ENCODE measurements around the gene DDX27. TPM values are rescaled to one million over a fixed set of nuclear protein-coding genes. Genes with fewer than 3 reads are reported as not detected.

DDX27 gene
- total and polyA plus RNA-seq, 4 experiments from 2014 or later: 21.6 to 60.4 (median 53.7) TPM

GRCh38 chr20:49275636-49276035 lies 56.4 kb downstream of the DDX27 start:
- intact Hi-C loops (cut with micrococcal nuclease): loop anchor here (1.0 kb wide), 1 partner anchor 7 kb away; no protein-coding TSS in a partner anchor
- CTCF ChIA-PET (ENCODE audit: partially characterized antibody): interaction anchor here (0.9 to 2.2 kb wide), 3 partner anchors 8 to 59 kb away, joined by 3 to 6 read pairs (median 5); no protein-coding TSS in a partner anchor

GRCh38 chr20:49276161-49276960 lies 57.1 kb downstream of the DDX27 start:
- peaks cover 8 to 16% of the 10 kb centered on the region in 2 donors for H3K9me3 ChIP-seq (ENCODE audit: control insufficient read depth in 1 of 2, low read length in 2 of 2)
- peak overlapping the region; percentile 76 to 92 for H3K4me3 ChIP-seq (ENCODE audit: low read length in 2 of 2)
- H3K27me3 Mint-ChIP-seq: peaks cover 0 to 1% of the 10 kb centered on the region in 2 donors
- peak overlapping the region; percentile 90 to 98 (median 95) for H3K4me3 Mint-ChIP-seq
- H3K36me3 Mint-ChIP-seq: peaks cover 48 to 73% of the 10 kb centered on the region in 2 donors
- H3K4me1 Mint-ChIP-seq: peaks cover 43 to 78% (median 59%) of the 10 kb centered on the region in 4 donors
- H3K9me3 Mint-ChIP-seq: peaks cover 2 to 32% (median 28%) of the 10 kb centered on the region in 8 donors
- peak overlapping the region; percentile 96 to 98 (median 96) for H3K27ac Mint-ChIP-seq
- CTCF ChIA-PET (ENCODE audit: partially characterized antibody): interaction anchor here (0.9 to 2.2 kb wide), 4 partner anchors 9 to 59 kb away, joined by 3 to 6 read pairs (median 4); no protein-coding TSS in a partner anchor
- intact Hi-C loops (cut with micrococcal nuclease): loop anchor here (1.0 kb wide), 1 partner anchor 8 kb away; no protein-coding TSS in a partner anchor
- peak overlapping the region; percentile 82 for H3K27ac ChIP-seq (ENCODE audit: low read depth, low read length)
- H3K27me3 ChIP-seq (ENCODE audit: insufficient read depth, low read length): no peaks in the 10 kb centered on the region
- POLR2A ChIA-PET (ENCODE audit: partially characterized antibody): interaction anchor here (1.2 to 8.0 kb wide), 7 partner anchors 10 to 90 kb away, joined by 3 to 108 read pairs (median 6); partner anchors contain the start of gene DDX27
- peaks cover 47% of the 10 kb centered on the region for H3K36me3 ChIP-seq (ENCODE audit: insufficient read depth, low read length)
- peaks cover 70% of the 10 kb centered on the region for H3K4me1 ChIP-seq (ENCODE audit: insufficient read depth, low read length)
- peak in 1 of 5 donors; percentile 84 for DNase-seq

More at GRCh38 chr20:49275636-49276035, 56.4 kb downstream of the DDX27 start:
- Histone ChIP-seq H3K27me3 (ENCODE audit: insufficient read depth, low read length) (no peaks in the 10 kb centered on the region), H3K4me3 (ENCODE audit: low read length in 2 of 2) (peak overlapping the region; percentile 19 to 92), H3K9me3 (ENCODE audit: control insufficient read depth in 1 of 2, low read length in 2 of 2) (peaks cover 2 to 9% of the 10 kb centered on the region in 2 donors), H3K27ac (ENCODE audit: low read depth, low read length) (peak overlapping the region; percentile 82), H3K4me1 (ENCODE audit: insufficient read depth, low read length) (peaks cover 71% of the 10 kb centered on the region), H3K36me3 (ENCODE audit: insufficient read depth, low read length) (peaks cover 47% of the 10 kb centered on the region)
- H3K4me3 Mint-ChIP-seq: peak overlapping the region; percentile 10 to 98 (median 95)
- H3K27me3 Mint-ChIP-seq: peaks cover 0 to 1% of the 10 kb centered on the region in 2 donors
- H3K36me3 Mint-ChIP-seq: peaks cover 48 to 73% of the 10 kb centered on the region in 2 donors
- peak overlapping the region in 6 of 7 donors; percentile 80 to 98 (median 93) for H3K27ac Mint-ChIP-seq
- POLR2A ChIA-PET (ENCODE audit: partially characterized antibody): interaction anchor here (1.2 to 8.0 kb wide), 5 partner anchors 9 to 89 kb away, joined by 5 to 108 read pairs (median 10); partner anchors contain the start of gene DDX27
- H3K4me1 Mint-ChIP-seq: peaks cover 46 to 78% (median 60%) of the 10 kb centered on the region in 4 donors
- no peak for DNase-seq
- H3K9me3 Mint-ChIP-seq: peaks cover 2 to 25% (median 20%) of the 10 kb centered on the region in 8 donors

GRCh38 chr20:49276961-49277785 lies 58.0 kb downstream of the DDX27 start:
- H3K9me3 ChIP-seq (ENCODE audit: control insufficient read depth in 1 of 2, low read length in 2 of 2): peaks cover 15 to 22% of the 10 kb centered on the region in 2 donors
- H3K36me3 Mint-ChIP-seq: peaks cover 52 to 75% of the 10 kb centered on the region in 2 donors
- H3K4me1 ChIP-seq (ENCODE audit: insufficient read depth, low read length): peaks cover 70% of the 10 kb centered on the region
- H3K27ac Mint-ChIP-seq: peak overlapping the region; percentile 96 to 98 (median 96)
- peaks cover 2 to 40% (median 36%) of the 10 kb centered on the region in 8 donors for H3K9me3 Mint-ChIP-seq
- H3K27me3 Mint-ChIP-seq: peaks cover 0 to 1% of the 10 kb centered on the region in 2 donors
- peak overlapping the region; percentile 82 for H3K27ac ChIP-seq (ENCODE audit: low read depth, low read length)
- intact Hi-C loops (cut with micrococcal nuclease): loop anchor here (1.0 kb wide), 1 partner anchor 9 kb away; no protein-coding TSS in a partner anchor
- peak in 1 of 5 donors; percentile 56 for DNase-seq
- no peaks in the 10 kb centered on the region for H3K27me3 ChIP-seq (ENCODE audit: insufficient read depth, low read length)
- peaks cover 45 to 81% (median 60%) of the 10 kb centered on the region in 4 donors for H3K4me1 Mint-ChIP-seq
- peaks cover 50% of the 10 kb centered on the region for H3K36me3 ChIP-seq (ENCODE audit: insufficient read depth, low read length)
- peak overlapping the region; percentile 90 to 98 (median 95) for H3K4me3 Mint-ChIP-seq
- POLR2A ChIA-PET (ENCODE audit: partially characterized antibody): interaction anchor here (0.6 to 8.0 kb wide), 19 partner anchors 10 to 231 kb away, joined by 3 to 108 read pairs (median 10); partner anchors contain the start of genes CSE1L, DDX27 and STAU1
- peak overlapping the region; percentile 76 to 92 for H3K4me3 ChIP-seq (ENCODE audit: low read length in 2 of 2)
- CTCF ChIA-PET (ENCODE audit: partially characterized antibody): interaction anchor here (1.0 to 2.2 kb wide), 3 partner anchors 10 to 60 kb away, joined by 3 to 6 read pairs (median 5); no protein-coding TSS in a partner anchor

GRCh38 chr20:49277786-49278035 lies 58.5 kb downstream of the DDX27 start:
- Mint-ChIP-seq H3K4me3 (peak overlapping the region; percentile 90 to 98 (median 95)), H3K27ac (peak overlapping the region; percentile 96 to 98 (median 96)), H3K4me1 (peaks cover 47 to 82% (median 61%) of the 10 kb centered on the region in 4 donors), H3K9me3 (peaks cover 2 to 45% (median 41%) of the 10 kb centered on the region in 8 donors), H3K27me3 (peaks cover 0 to 1% of the 10 kb centered on the region in 2 donors), H3K36me3 (peaks cover 53 to 75% of the 10 kb centered on the region in 2 donors)
- peaks cover 19 to 27% of the 10 kb centered on the region in 2 donors for H3K9me3 ChIP-seq (ENCODE audit: control insufficient read depth in 1 of 2, low read length in 2 of 2)
- H3K4me3 ChIP-seq (ENCODE audit: low read length in 2 of 2): peak overlapping the region; percentile 76 to 92
- H3K27ac ChIP-seq (ENCODE audit: low read depth, low read length): peak overlapping the region; percentile 82
- H3K27me3 ChIP-seq (ENCODE audit: insufficient read depth, low read length): no peaks in the 10 kb centered on the region
- peaks cover 51% of the 10 kb centered on the region for H3K36me3 ChIP-seq (ENCODE audit: insufficient read depth, low read length)
- ChIA-PET CTCF (ENCODE audit: partially characterized antibody) (interaction anchor here (1.4 kb wide), 1 partner anchor 26 kb away, joined by 3 read pairs; no protein-coding TSS in a partner anchor), POLR2A (ENCODE audit: partially characterized antibody) (interaction anchor here (0.6 to 8.0 kb wide), 16 partner anchors 10 to 231 kb away, joined by 3 to 108 read pairs (median 11); partner anchors contain the start of genes CSE1L, DDX27 and STAU1)
- no peak for DNase-seq
- peaks cover 70% of the 10 kb centered on the region for H3K4me1 ChIP-seq (ENCODE audit: insufficient read depth, low read length)
- intact Hi-C loops (cut with micrococcal nuclease): loop anchor here (1.0 to 2.0 kb wide), 5 partner anchors 41 to 638 kb away; partner anchors contain the start of genes CSE1L, DDX27, SPATA2 and STAU1

DNA sequence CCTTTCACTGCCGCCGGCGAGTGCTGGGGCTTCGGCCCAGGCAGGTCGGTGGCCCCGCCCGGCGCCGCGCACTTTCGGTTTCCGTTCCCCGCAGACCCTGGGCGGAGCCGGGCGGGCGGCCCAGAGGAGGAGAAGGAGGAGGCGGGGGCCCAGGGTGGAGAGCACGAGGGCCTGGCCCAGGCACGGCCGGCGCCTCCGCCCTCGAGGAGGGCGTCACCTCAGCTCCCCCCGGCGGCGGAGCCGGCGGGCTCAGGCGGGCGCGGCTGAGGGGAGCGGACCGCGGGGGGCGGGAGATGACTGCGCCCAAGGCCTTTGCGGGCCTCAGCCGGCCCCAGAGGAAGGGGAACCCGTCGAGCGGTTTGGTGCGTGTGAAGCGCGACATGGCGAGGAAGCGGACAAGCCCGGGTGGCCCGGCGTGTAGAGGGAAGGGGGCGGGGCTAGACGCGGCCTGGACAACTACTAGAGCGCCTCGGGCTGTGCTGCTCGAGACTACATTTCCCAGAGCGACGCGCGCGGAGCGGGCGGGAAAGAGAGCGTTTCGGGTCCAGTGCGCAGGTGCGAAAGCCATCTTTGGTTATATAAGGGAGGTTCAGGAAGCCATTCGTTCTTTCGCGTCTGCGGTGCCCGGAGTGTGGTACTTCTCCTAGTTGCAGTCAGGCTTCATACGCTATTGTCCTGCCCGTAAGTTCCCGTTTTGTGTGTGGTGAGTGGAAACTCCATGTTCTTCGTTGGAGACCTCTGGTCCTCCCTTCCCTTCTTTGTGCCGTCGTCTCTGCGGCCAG lies 59.0 kb downstream of the DDX27 start, which contains the start of gene ZNFX1:
TSS of gene ZNFX1 (minus strand) at position 22 of the 782 bp plus-strand sequence. CDS start 2,218 bp downstream, outside the sequence.
- Mint-ChIP-seq H3K27ac (peak within 1 kb of the TSS; percentile 96 to 99 (median 98)), H3K4me1 (peaks cover 50 to 83% (median 63%) of the 10 kb centered on the region in 4 donors), H3K9me3 (peaks cover 2 to 51% (median 46%) of the 10 kb centered on the region in 8 donors), H3K27me3 (peaks cover 0 to 1% of the 10 kb centered on the region in 2 donors), H3K36me3 (peaks cover 57 to 78% of the 10 kb centered on the region in 2 donors), H3K4me3 (peak within 1 kb of the TSS; percentile 93 to 99 (median 96))
- peaks cover 70% of the 10 kb centered on the region for H3K4me1 ChIP-seq (ENCODE audit: insufficient read depth, low read length)
- ChIA-PET CTCF (ENCODE audit: partially characterized antibody) (interaction anchor here (1.4 kb wide), 1 partner anchor 25 kb away, joined by 3 read pairs; no protein-coding TSS in a partner anchor), POLR2A (ENCODE audit: partially characterized antibody) (interaction anchor here (0.6 to 8.0 kb wide), 20 partner anchors 9 to 232 kb away, joined by 3 to 108 read pairs (median 5); partner anchors contain the start of genes CSE1L, DDX27 and STAU1)
- peaks cover 19 to 32% of the 10 kb centered on the region in 2 donors for H3K9me3 ChIP-seq (ENCODE audit: control insufficient read depth in 1 of 2, low read length in 2 of 2)
- peak; percentile 99 for DNase-seq
- no peaks in the 10 kb centered on the region for H3K27me3 ChIP-seq (ENCODE audit: insufficient read depth, low read length)
- intact Hi-C loops (cut with micrococcal nuclease): loop anchor here (1.0 to 2.0 kb wide), 5 partner anchors 41 to 637 kb away; partner anchors contain the start of genes CSE1L, DDX27, SPATA2 and STAU1
- H3K4me3 ChIP-seq (ENCODE audit: low read length in 2 of 2): peak within 1 kb of the TSS; percentile 86 to 92
- peak within 1 kb of the TSS; percentile 82 for H3K27ac ChIP-seq (ENCODE audit: low read depth, low read length)
- peaks cover 55% of the 10 kb centered on the region for H3K36me3 ChIP-seq (ENCODE audit: insufficient read depth, low read length)
